Measurements from ENCODE around the gene MIEF2.

- TF ChIP-seq, protein P1, sequence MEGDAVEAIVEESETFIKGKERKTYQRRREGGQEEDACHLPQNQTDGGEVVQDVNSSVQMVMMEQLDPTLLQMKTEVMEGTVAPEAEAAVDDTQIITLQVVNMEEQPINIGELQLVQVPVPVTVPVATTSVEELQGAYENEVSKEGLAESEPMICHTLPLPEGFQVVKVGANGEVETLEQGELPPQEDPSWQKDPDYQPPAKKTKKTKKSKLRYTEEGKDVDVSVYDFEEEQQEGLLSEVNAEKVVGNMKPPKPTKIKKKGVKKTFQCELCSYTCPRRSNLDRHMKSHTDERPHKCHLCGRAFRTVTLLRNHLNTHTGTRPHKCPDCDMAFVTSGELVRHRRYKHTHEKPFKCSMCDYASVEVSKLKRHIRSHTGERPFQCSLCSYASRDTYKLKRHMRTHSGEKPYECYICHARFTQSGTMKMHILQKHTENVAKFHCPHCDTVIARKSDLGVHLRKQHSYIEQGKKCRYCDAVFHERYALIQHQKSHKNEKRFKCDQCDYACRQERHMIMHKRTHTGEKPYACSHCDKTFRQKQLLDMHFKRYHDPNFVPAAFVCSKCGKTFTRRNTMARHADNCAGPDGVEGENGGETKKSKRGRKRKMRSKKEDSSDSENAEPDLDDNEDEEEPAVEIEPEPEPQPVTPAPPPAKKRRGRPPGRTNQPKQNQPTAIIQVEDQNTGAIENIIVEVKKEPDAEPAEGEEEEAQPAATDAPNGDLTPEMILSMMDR (IDR thresholded peaks at IDR 0.05; ENCODE audit: insufficient read depth, low read length) = no peak
- TF ChIP-seq POLR2AphosphoS5 (IDR thresholded peaks at IDR 0.05; ENCODE audit: low read depth) = no peak
- TF ChIP-seq, protein P2, sequence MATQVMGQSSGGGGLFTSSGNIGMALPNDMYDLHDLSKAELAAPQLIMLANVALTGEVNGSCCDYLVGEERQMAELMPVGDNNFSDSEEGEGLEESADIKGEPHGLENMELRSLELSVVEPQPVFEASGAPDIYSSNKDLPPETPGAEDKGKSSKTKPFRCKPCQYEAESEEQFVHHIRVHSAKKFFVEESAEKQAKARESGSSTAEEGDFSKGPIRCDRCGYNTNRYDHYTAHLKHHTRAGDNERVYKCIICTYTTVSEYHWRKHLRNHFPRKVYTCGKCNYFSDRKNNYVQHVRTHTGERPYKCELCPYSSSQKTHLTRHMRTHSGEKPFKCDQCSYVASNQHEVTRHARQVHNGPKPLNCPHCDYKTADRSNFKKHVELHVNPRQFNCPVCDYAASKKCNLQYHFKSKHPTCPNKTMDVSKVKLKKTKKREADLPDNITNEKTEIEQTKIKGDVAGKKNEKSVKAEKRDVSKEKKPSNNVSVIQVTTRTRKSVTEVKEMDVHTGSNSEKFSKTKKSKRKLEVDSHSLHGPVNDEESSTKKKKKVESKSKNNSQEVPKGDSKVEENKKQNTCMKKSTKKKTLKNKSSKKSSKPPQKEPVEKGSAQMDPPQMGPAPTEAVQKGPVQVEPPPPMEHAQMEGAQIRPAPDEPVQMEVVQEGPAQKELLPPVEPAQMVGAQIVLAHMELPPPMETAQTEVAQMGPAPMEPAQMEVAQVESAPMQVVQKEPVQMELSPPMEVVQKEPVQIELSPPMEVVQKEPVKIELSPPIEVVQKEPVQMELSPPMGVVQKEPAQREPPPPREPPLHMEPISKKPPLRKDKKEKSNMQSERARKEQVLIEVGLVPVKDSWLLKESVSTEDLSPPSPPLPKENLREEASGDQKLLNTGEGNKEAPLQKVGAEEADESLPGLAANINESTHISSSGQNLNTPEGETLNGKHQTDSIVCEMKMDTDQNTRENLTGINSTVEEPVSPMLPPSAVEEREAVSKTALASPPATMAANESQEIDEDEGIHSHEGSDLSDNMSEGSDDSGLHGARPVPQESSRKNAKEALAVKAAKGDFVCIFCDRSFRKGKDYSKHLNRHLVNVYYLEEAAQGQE (IDR thresholded peaks at IDR 0.05; ENCODE audit: insufficient replicate concordance, low read depth) = no peak
- no peak for TF ChIP-seq GABPA (IDR thresholded peaks at IDR 0.05; ENCODE audit: low read depth)
- no peak for TF ChIP-seq SPI1 (IDR thresholded peaks at IDR 0.05; ENCODE audit: borderline replicate concordance, low read depth)
Observed at GRCh38 chr17:18227635-18228034, 32.8 kb upstream of the MIEF2 start.

All from HL-60 (cell line).